Stimulated activated CD4-positive, alpha-beta T cell treated with anti-CD3 and anti-CD28 coated beads, Interleukin-1b, Interleukin-23, amount 100 ng/mL, for 24 hours (primary cell): Measurements from ENCODE around the gene CEP44.
"Not testable (repeated sequence)": the region's sequence is repeated elsewhere in the genome, so short reads cannot be mapped to it uniquely, and the experiment has no call there.

Experiments used
- DNase-seq, 4 experiments: peaks; one replicate each; pipeline ENCODE4 v3.0.0-alpha.2; 2020; ENCODE audit warnings: low read depth in 4 of 4, low spot score in 1 of 4

The CEP44 gene

GRCh38 chr4:174320494-174321199 lies 36.9 kb downstream of the CEP44 start:
- DNase-seq, result no peak

GRCh38 chr4:174324236-174324635 lies 40.5 kb downstream of the CEP44 start:
- DNase-seq, result no peak

- no peak for DNase-seq
These were observed 41.0 kb downstream of the CEP44 start for GRCh38 chr4:174324725-174325124.

GRCh38 chr4:174332741-174333493 lies 49.2 kb downstream of the CEP44 start:
- DNase-seq, result no peak

- DNase-seq, result no peak
These were observed 50.9 kb downstream of the CEP44 start for GRCh38 chr4:174334628-174335027.

DNA sequence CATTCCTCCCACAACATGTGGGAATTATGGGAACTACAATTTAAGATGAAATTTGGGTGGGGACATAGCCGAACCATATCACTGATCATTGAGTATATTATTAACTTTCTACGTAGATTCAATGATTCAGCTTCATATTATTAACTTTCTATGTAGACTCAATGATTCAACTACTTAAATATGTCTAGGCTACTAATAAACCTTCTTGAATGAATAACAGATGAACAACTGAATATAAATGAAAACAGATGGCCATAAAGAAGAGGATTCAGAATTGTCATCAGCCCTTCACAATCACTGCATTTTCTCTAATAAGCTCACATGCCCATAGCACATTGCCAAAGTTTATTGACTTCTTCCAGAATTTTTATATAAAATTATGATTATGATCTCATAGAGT lies 57.0 kb downstream of the CEP44 start:
- no peak for DNase-seq

DNA sequence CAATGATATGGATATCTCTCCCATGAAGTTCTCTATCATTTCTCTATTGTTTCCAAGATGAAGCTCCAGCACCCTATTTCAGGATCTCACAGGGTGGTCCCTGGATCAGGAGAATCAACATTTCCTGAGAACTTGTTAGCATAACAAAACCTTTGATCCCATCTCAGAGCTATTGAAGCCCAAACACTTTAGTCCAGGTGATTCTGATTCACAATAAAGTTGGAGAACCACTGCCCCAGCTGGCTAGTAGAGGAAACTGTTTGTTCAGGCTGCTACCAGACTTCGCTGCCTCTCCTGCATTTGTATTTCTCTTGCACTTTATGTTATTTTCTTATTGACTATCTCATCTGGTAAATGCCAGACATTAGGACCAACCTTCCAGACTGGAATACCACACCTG lies 65.4 kb downstream of the CEP44 start:
- DNase-seq, result no peak

DNA sequence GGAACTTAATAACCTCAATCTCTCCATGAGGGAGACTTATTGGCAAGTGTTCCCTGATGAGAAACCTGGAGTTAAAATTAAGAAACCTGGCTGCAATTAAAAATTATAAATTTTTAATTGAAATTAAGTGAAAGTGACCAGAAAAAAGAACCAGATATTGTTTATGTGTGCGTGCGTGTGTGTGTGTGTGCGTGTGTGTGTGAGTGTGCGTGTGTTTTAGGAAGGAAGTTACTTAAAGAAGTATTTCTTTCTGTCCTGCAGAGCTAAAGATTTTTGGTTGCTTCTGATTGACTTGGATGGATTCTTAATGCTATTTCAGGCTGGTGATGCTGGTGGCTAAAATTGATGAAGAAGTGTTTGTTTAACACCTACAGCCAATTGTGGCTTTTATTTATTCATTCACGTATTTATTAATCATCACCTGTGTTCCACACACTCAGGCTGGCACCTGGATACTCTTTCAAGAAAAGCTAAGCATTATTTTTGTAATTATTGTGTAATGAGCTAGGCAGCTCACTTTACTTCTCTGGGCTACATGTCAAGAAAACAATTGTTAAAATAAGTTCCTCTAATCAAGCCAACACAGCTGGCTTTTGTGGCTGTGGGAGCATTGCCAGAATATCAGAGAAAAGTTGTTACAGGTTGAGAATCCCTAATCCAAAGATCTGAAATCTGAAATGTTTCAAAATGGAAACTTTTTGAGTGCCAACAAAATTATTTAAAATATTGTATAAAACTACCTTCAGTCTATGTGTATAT lies 68.5 kb downstream of the CEP44 start:
- no peak for DNase-seq

DNA sequence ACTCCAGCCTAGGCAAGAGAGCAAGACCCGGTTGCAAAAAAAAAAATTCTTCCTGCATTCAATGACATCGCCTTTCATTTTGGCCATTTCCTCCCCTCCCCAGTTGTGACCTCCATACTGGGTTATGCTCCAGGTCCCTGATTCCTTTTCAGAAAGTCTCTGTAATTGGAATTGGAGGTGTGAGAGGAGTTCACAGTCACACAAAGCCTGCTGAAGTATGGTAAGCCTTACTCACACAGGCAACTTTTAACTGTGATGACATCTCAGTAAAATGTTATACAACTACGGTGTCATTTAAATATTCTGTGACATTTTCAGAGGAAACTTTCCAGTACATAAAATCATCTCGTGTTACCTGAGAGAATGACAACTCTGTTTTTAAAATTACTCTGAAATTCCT lies 73.6 kb downstream of the CEP44 start:
- no peak for DNase-seq

DNA sequence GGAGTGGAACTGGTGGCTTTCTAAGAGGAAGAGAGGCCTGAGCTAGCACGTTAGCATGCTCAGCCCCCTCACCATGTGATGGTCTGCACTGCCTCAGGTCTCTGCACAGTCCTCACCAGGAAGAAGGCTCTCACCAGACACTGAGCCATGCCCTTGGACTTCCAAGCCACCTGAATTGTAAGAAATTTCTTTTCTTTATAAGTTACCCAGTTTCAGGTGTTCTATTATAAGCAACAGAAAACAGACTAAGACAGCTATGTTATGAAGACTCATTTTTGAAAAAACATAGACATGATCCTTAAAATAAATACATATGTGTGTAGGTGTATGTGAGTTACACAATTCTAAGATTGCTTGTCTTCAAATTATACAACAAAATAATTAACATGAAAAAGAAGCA lies 74.7 kb downstream of the CEP44 start:
- no peak for DNase-seq

GRCh38 chr4:174358829-174359228 lies 75.1 kb downstream of the CEP44 start:
- DNase-seq, result no peak

DNA sequence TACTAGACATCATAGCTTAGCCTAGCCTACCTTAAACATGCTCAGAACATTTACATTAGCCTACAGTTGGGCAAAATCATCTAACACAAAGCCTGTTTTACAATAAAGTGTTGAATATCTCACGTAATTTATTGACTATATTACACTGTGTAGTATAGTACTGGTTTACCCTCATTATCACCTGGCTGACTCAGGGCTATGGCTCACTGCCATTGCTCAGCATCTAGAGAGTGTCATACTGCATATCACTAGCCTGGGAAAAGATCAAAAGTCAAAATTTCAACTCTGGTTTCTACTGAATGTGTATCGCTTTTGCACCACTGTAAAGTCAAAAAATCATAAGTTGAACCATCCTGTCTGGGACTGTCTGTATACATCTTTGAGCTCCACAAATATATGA lies 78.6 kb downstream of the CEP44 start:
- DNase-seq, result no peak

- DNase-seq, result not testable (repeated sequence)
These were observed 80.1 kb downstream of the CEP44 start for GRCh38 chr4:174363782-174364181.

GRCh38 chr4:174365018-174365587 lies 81.4 kb downstream of the CEP44 start:
- DNase-seq, result no peak

DNA sequence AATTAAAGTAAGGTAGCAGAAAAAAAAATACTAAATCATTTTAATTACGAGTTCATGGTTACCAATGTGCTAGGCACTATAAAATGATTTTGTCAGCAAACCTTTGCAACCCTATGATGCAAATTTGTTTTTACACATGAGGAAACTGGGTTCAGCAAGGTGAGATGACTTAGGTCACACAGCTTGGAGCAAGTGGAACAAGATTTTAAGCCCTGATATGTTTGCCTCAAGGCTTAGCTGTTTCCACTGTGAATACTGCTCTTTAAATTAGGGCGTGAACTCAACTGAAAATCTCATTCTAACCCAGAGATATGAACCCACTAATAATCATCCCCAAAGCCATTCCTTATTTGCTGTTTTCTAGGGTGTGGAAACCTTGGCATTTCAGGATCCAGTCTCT lies 86.3 kb downstream of the CEP44 start:
- no peak for DNase-seq

DNA sequence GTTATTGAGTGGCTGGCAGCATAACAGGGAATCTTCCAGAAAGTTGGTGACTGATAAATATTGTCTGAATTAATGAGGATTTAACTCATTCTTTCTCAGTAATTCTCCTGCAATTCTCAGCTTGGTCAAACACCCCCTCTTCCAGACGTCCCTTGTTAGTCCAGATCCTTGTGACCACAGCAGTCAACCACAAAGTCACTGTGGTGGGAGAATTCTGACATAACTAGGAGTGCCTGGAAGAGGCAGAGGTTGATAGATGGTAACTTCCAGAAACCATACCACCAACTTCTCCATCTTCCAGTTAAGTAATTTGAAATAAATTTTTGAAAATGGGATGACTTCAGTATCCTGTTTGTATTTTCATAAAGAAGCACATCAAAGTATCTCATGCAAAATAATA lies 90.1 kb downstream of the CEP44 start:
- DNase-seq, result no peak

- no peak for DNase-seq
These were observed 91.7 kb downstream of the CEP44 start for GRCh38 chr4:174375422-174375821.

- DNase-seq, result no peak
These were observed 93.9 kb downstream of the CEP44 start for GRCh38 chr4:174377613-174378012.

GRCh38 chr4:174378951-174379350 lies 95.2 kb downstream of the CEP44 start:
- no peak for DNase-seq

DNA sequence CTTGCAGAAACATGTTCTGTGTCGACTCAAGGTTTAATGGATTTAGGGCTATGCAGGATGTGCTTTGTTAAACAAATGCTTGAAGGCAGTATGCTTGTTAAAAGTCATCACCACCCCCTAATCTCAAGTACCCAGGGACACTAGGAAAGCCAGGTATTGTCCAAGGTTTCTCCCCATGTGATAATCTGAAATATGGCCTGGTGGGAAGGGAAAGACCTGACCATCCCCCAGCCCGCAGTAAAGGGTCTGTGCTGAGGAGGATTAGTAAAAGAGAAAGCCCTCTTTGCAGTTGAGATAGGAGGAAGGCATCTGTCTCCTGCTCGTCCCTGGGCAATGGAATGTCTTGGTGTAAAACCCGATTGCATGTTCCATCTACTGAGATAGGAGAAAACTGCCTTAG lies 96.5 kb downstream of the CEP44 start:
- not testable (repeated sequence) for DNase-seq

- DNase-seq, result no peak
These were observed 97.2 kb downstream of the CEP44 start for GRCh38 chr4:174380699-174381439.
